Breast epithelium (tissue), 4 donors: ENCODE data around the gene NFIX. TPM values are rescaled to one million over a fixed set of nuclear protein-coding genes. Genes with fewer than 3 reads are reported as not detected.
A peak's percentile ranks its signal among the peaks of the same experiment; 100 is the strongest.

Experiments
- DNase-seq, 2 donors: peaks; one replicate each; pipeline ENCODE4 v3.0.0-alpha.2; 2019; ENCODE audit warnings: low spot score in 2 of 2
- H3K27ac ChIP-seq, 2 donors: fragments of 200-600 bp; sonication (generic) in 1 of 2; one replicate each; pipeline ENCODE4 v1.5.1; 2016 to 2019; ENCODE audit warnings: mild to moderate bottlenecking in 1 of 2
- H3K27me3 ChIP-seq, 2 donors: fragments of 200-600 bp; sonication (generic) in 1 of 2; one replicate each; pipeline versions ENCODE4 v1.5.1 to v1.6.0; 2017 to 2019; ENCODE audit warnings: control low read depth in 1 of 2, mild to moderate bottlenecking in 1 of 2
- H3K36me3 ChIP-seq: fragments of 200-600 bp; one replicate; pipeline ENCODE4 v1.5.1; 2019
- H3K4me1 ChIP-seq, 2 donors: fragments of 200-600 bp; sonication (generic); one replicate each; pipeline ENCODE4 v1.5.1; 2016 to 2019; ENCODE audit warnings: control low read depth in 1 of 2
- H3K4me3 ChIP-seq, 3 donors: fragments of 200-600 bp; sonication (generic); 1 replicate in 2 of 3; 2 replicates in 1 of 3; pipeline ENCODE4 v1.5.1; 2016 to 2019; ENCODE audit warnings: mild to moderate bottlenecking in 3 of 3, moderate library complexity in 2 of 3
- H3K9me3 ChIP-seq, 2 donors: fragments of 200-600 bp; sonication (generic) in 1 of 2; one replicate each; pipeline ENCODE4 v1.5.1; 2016 to 2019; ENCODE audit warnings: control low read depth in 1 of 2
- POLR2A ChIP-seq: fragments of 450-650 bp; IDR thresholded peaks from one replicate; pipeline ENCODE4 v1.6.1; 2016; ENCODE audit warnings: antibody characterized with exemption, mild to moderate bottlenecking, moderate library complexity
- POLR2AphosphoS5 ChIP-seq, 3 donors: sonication (generic); formaldehyde crosslinking; IDR thresholded peaks; one replicate each; pipeline ENCODE4 v1.6.1; 2017; ENCODE audit warnings: antibody characterized with exemption in 3 of 3
- intact Hi-C: fragments of 100-400 bp; cut with DNase I; formaldehyde crosslinking; loops from one replicate; pipeline ENCODE4 v1.15.1; 2023; ENCODE audit warnings: low total_unique reads
- total RNA-seq, 3 donors: library from RNA; depleted of rRNA; stranded (reverse); fragments of >200 nt; gene quantifications; one replicate each; pipeline ENCODE4 v1.1.0, GENCODE V29; 2016
- TF ChIP-seq, protein P1 (sequence below), 3 donors: fragments of 450-650 bp; IDR thresholded peaks; one replicate each; pipeline ENCODE4 v1.5.1; 2016 to 2017; ENCODE audit warnings: antibody characterized with exemption in 3 of 3, mild to moderate bottlenecking in 3 of 3, moderate library complexity in 3 of 3

Gene NFIX
- total RNA-seq, 3 donors from 2014 or later: 43.6 to 53.9 (median 52.8) TPM

GRCh38 chr19:13085666-13086065, 90.4 kb downstream of the NFIX start:
- Histone ChIP-seq H3K36me3 (no peaks in the 10 kb centered on the region), H3K27ac (peak overlapping the region; percentile 50 to 55), H3K4me3 (no peak overlapping the region), H3K27me3 (no peaks in the 10 kb centered on the region), H3K4me1 (peaks cover 0 to 4% of the 10 kb centered on the region in 2 donors), H3K9me3 (no peaks in the 10 kb centered on the region)
- DNase-seq: no peak
- intact Hi-C loops: no loop called here
- TF ChIP-seq POLR2A: no peak
- TF ChIP-seq, protein P1, sequence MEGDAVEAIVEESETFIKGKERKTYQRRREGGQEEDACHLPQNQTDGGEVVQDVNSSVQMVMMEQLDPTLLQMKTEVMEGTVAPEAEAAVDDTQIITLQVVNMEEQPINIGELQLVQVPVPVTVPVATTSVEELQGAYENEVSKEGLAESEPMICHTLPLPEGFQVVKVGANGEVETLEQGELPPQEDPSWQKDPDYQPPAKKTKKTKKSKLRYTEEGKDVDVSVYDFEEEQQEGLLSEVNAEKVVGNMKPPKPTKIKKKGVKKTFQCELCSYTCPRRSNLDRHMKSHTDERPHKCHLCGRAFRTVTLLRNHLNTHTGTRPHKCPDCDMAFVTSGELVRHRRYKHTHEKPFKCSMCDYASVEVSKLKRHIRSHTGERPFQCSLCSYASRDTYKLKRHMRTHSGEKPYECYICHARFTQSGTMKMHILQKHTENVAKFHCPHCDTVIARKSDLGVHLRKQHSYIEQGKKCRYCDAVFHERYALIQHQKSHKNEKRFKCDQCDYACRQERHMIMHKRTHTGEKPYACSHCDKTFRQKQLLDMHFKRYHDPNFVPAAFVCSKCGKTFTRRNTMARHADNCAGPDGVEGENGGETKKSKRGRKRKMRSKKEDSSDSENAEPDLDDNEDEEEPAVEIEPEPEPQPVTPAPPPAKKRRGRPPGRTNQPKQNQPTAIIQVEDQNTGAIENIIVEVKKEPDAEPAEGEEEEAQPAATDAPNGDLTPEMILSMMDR (IDR thresholded peaks at IDR 0.05): no peak
- TF ChIP-seq POLR2AphosphoS5 (IDR thresholded peaks at IDR 0.05): no peak

- intact Hi-C loops: no loop called here
- Histone ChIP-seq H3K36me3 (no peaks in the 10 kb centered on the region), H3K4me3 (no peak overlapping the region), H3K27ac (peak overlapping the region; percentile 50 to 55), H3K27me3 (no peaks in the 10 kb centered on the region), H3K4me1 (peaks cover 0 to 4% of the 10 kb centered on the region in 2 donors), H3K9me3 (no peaks in the 10 kb centered on the region)
- TF ChIP-seq POLR2AphosphoS5 (IDR thresholded peaks at IDR 0.05) (no peak), POLR2A (no peak)
- TF ChIP-seq, protein P1 (IDR thresholded peaks at IDR 0.05): no peak
- no peak for DNase-seq
These were observed 91.1 kb downstream of the NFIX start for GRCh38 chr19:13086341-13086740.

DNA sequence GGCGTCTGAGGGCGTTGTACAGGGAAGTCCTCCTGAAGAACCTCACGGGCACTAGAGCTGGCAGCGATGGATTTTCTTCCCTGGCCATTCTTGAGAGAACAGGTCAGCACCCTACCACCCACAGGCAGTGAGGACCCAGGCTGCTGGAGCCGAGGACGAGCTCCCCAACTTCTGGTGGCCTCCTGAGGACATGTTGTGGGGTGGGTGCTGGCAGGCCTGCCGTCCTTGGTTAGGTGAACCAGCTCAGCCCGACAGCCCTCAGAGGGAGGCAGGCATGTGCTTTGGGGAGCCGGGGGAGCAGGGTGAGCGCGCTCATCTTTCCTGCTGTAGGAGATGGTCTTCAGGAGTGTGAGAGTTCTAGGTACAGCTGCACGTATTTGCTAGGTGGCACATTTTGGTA, 92.0 kb downstream of the NFIX start:
- H3K4me3 ChIP-seq: no peak overlapping the region
- no peak for DNase-seq
- no peak for TF ChIP-seq POLR2A
- TF ChIP-seq, protein P1 (IDR thresholded peaks at IDR 0.05): no peak
- no peak for TF ChIP-seq POLR2AphosphoS5 (IDR thresholded peaks at IDR 0.05)
- H3K27ac ChIP-seq: peak overlapping the region; percentile 50 to 55
- no peaks in the 10 kb centered on the region for H3K36me3 ChIP-seq
- H3K9me3 ChIP-seq: no peaks in the 10 kb centered on the region
- H3K4me1 ChIP-seq: peaks cover 5 to 9% of the 10 kb centered on the region in 2 donors
- no peaks in the 10 kb centered on the region for H3K27me3 ChIP-seq
- intact Hi-C loops: no loop called here

GRCh38 chr19:13087795-13088537, 92.7 kb downstream of the NFIX start:
- no peaks in the 10 kb centered on the region for H3K36me3 ChIP-seq
- intact Hi-C loops: no loop called here

More at GRCh38 chr19:13087795-13088537, 92.7 kb downstream of the NFIX start:
- peaks cover 9 to 10% of the 10 kb centered on the region in 2 donors for H3K4me1 ChIP-seq
- H3K27me3 ChIP-seq: no peaks in the 10 kb centered on the region
- TF ChIP-seq, protein P1 (IDR thresholded peaks at IDR 0.05): no peak
- TF ChIP-seq POLR2A: no peak
- no peak for TF ChIP-seq POLR2AphosphoS5 (IDR thresholded peaks at IDR 0.05)
- H3K27ac ChIP-seq: peak overlapping the region in 1 of 2 donors; percentile 88
- H3K9me3 ChIP-seq: no peaks in the 10 kb centered on the region
- no peak overlapping the region for H3K4me3 ChIP-seq
- no peak for DNase-seq
